NCI-H2227 (cell line): ENCODE results near the gene ZRANB1.

Source experiments
- DNase-seq: peaks from one replicate; lab custom pipeline; 2025; ENCODE audit not compliant: unreplicated experiment; lab: John Stamatoyannopoulos, UW

ZRANB1 gene

GRCh38 chr10:125017547-125018298 lies 75.8 kb downstream of the ZRANB1 start:
- no peak for DNase-seq

GRCh38 chr10:125018576-125019143 lies 76.7 kb downstream of the ZRANB1 start:
- DNase-seq: no peak

GRCh38 chr10:125020386-125020785 lies 78.5 kb downstream of the ZRANB1 start:
- no peak for DNase-seq

- DNase-seq: no peak
Observed at GRCh38 chr10:125020871-125021270, 78.9 kb downstream of the ZRANB1 start.

GRCh38 chr10:125021686-125022344 lies 79.9 kb downstream of the ZRANB1 start:
- peak; percentile 17 for DNase-seq

GRCh38 chr10:125022671-125023070 lies 80.7 kb downstream of the ZRANB1 start:
- no peak for DNase-seq

- peak; percentile 59 for DNase-seq
Observed at GRCh38 chr10:125023255-125023654, 81.3 kb downstream of the ZRANB1 start.

- peak; percentile 65 for DNase-seq
Observed at GRCh38 chr10:125023862-125024496, 82.1 kb downstream of the ZRANB1 start.

- DNase-seq: peak; percentile 46
Observed at GRCh38 chr10:125024497-125025234, 82.7 kb downstream of the ZRANB1 start.

DNA sequence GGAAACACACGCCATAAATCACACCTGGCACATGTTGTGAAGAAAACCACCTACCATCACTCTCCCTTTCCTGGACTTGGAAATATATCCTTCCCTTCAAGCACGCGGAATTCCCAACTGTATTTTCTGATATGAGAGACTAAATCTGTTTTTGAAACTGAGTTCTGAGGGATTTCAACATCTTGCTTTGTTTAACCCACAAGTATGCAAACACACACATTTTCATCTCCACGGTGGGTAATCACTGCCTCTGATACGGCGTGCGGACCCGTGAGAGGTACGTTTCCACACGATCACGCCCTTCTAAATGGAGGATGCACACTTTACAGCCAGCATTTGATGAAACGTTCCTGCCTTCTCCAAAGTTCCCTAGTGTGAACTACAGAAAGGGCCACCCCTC lies 83.4 kb downstream of the ZRANB1 start:
- no peak for DNase-seq

DNA sequence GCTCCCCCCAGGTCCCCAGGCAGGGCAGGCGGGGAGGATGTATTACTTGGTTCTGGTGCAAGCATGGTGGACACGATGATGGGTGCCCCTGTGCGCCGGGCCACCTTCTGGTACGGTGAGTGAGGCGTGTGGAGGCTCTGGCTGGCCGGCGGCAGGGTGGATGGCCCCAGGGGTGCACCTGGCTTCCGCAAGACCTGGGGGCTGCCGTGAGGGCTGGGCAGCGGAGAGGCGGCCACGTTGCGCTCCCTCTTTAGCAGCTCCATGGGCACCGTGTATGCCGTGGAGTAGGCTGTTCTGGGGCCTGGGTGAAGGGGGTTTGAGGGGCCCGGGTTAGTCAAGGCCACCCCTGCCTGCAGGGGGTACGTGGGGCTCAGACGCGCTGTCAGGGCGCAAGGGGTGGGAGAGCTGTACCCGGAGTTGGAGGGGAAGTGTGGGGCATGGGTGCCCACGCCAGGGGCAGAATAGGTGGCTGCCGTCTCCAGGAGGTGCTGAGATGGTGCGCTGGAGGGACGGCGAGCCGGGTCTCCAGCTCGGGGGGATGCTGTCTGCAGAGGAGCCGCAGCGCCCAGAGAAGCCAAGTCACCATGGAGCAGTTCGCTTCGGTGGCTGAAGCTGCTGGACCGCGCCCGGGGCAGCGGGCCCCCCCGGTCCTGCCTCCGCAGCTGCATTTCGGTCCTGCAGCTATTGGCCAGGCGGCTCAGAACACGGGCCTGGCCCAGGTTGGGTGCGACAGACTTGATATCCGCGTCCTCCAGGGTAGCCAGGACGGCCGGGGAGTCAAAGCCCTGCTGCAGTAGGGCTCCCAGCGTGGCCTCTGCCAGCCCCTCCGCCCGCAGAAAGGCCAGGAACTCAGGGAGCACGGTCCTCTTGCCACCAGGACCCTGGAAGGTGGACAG lies 84.4 kb downstream of the ZRANB1 start:
- DNase-seq: no peak

DNA sequence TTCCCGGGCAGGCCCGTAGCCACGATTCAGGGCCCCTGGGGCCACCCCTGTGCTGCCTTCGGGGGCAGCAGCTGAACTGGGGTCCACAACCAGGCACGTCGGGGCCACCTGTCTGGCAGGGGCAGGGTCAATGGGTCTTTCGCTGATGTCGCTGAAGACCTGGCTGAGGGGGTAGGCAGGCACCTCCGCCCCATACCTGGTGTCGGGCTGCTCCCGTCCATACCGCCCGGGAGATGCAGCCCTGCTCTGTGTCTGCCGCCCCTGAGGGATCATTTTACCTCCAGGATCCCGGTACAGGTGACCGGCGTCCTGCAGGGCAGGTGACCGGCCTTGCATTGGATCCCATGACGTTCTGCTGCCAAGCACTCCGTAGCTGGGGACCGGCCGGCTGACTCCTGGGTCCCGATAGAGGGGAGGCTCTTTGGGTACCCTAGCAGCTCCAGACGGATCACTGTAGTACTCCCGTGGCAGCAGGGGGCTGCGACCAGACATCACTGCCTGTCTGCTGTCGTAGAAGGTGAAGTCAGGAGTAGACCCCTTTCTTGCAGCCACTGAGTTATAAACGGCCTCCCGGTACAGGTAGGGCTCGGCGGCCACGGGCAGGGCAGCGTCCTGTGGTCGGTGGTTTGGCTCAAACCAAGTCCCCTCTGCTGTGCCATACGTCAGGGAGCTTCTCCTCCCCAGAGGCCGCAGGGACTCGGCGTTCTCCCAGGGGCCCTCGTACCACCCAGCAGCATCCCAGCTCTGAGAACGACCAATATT lies 85.2 kb downstream of the ZRANB1 start:
- DNase-seq: no peak

- DNase-seq: no peak
Observed at GRCh38 chr10:125027871-125028869, 86.2 kb downstream of the ZRANB1 start.

- DNase-seq: no peak
Observed at GRCh38 chr10:125029584-125030242, 87.8 kb downstream of the ZRANB1 start.

- no peak for DNase-seq
Observed at GRCh38 chr10:125030567-125031197, 88.8 kb downstream of the ZRANB1 start.

- no peak for DNase-seq
Observed at GRCh38 chr10:125032474-125033020, 90.6 kb downstream of the ZRANB1 start.
